ENCODE measurements around the gene MAB21L2. TPM values are rescaled to one million over a fixed set of nuclear protein-coding genes. Genes with fewer than 3 reads are reported as not detected.

Gene MAB21L2
- total and polyA plus RNA-seq, 2 experiments from 2014 or later, result 3.0 to 4.9 TPM

DNA sequence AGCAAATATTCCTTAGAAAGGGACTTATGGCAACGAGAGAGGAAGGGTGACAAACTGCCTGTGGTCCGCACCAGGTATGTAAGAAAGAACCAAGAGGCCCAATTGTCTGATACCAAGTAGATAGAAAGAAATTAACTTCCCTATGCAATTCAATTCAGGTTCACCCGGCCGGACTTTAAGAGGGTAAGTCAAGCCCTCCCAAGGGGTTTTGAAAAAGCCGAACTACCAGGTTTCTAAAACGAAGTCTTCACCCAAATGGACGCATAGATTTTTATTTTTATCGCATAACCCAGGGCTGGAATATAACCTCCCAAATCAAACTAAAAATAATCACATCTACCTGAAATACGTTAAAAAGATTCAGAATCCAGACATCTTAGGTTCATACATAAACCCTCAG lies 1.6 kb upstream of the MAB21L2 start:
- TF ChIP-seq EZH2 (IDR thresholded peaks at IDR 0.05; ENCODE audit: borderline replicate concordance), result peak; percentile 15
- TF ChIP-seq, protein P1, sequence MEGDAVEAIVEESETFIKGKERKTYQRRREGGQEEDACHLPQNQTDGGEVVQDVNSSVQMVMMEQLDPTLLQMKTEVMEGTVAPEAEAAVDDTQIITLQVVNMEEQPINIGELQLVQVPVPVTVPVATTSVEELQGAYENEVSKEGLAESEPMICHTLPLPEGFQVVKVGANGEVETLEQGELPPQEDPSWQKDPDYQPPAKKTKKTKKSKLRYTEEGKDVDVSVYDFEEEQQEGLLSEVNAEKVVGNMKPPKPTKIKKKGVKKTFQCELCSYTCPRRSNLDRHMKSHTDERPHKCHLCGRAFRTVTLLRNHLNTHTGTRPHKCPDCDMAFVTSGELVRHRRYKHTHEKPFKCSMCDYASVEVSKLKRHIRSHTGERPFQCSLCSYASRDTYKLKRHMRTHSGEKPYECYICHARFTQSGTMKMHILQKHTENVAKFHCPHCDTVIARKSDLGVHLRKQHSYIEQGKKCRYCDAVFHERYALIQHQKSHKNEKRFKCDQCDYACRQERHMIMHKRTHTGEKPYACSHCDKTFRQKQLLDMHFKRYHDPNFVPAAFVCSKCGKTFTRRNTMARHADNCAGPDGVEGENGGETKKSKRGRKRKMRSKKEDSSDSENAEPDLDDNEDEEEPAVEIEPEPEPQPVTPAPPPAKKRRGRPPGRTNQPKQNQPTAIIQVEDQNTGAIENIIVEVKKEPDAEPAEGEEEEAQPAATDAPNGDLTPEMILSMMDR (IDR thresholded peaks at IDR 0.05; ENCODE audit: poor library complexity), result no peak
- Histone ChIP-seq H3K79me2 (peaks cover 3% of the 10 kb centered on the region), H3K9me2 (replicated peaks; ENCODE audit: insufficient read depth) (no peaks in the 10 kb centered on the region), H3K4me1 (ENCODE audit: insufficient read depth) (peaks cover 5% of the 10 kb centered on the region), H2AFZ (peak overlapping the region; percentile 28), H4K20me1 (ENCODE audit: insufficient read depth, poor library complexity, severe bottlenecking) (peaks cover 11% of the 10 kb centered on the region), H3K27me3 (peaks cover 62% of the 10 kb centered on the region), H3K4me2 (peak overlapping the region; percentile 86), H3K27ac (no peak overlapping the region), H3K36me3 (replicated peaks; ENCODE audit: insufficient read depth, low read depth) (no peaks in the 10 kb centered on the region), H3K9me3 (ENCODE audit: low read depth) (no peaks in the 10 kb centered on the region), H3K4me3 (peak overlapping the region; percentile 13)
- WGBS (ENCODE audit: low lambda C conversion rate, missing lambda C conversion rate), result 43% methylated on average over 9 of the region's 9 CpGs
- DNase-seq (ENCODE audit: low spot score), result no peak

DNA sequence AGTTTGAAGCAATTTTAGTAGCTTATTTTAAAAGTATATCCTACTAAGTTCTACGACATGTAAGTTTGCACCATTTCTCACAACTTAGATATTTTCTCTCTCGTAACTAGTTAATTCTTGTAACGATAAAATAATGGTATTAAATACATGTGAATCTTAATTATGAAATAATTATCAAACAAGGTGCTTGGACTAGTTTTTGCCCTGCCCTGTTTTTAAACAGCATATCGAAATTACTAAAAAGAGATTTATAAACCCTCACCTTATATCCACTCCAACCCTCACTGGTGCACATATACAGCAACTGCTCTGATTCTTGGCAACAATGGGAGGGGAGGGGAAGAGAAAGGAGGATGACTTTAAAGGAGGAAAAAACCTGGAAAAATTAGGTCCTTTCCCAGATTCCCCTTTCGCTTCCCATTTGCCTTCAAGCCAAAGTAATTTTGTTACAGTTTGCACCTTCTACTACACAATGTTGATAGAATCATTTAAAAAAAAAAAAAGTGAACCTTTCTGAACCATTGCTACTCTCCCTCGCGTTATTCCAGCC lies 820 bp upstream of the MAB21L2 start:
- no peak for TF ChIP-seq EZH2phosphoT487 (IDR thresholded peaks at IDR 0.05; ENCODE audit: low read depth, severe bottlenecking, unreplicated experiment)
- TF ChIP-seq EZH2 (IDR thresholded peaks at IDR 0.05; ENCODE audit: borderline replicate concordance), result no peak
- TF ChIP-seq, protein P1 (IDR thresholded peaks at IDR 0.05; ENCODE audit: poor library complexity), result no peak
- H2AFZ ChIP-seq, result no peak overlapping the region
- H3K27ac ChIP-seq, result no peak overlapping the region
- WGBS (ENCODE audit: low lambda C conversion rate, missing lambda C conversion rate), result 70% methylated on average over 7 of the region's 7 CpGs
- no peaks in the 10 kb centered on the region for H3K9me3 ChIP-seq (ENCODE audit: low read depth)
- peaks cover 5% of the 10 kb centered on the region for H3K4me1 ChIP-seq (ENCODE audit: insufficient read depth)
- H3K36me3 ChIP-seq (replicated peaks; ENCODE audit: insufficient read depth, low read depth), result no peaks in the 10 kb centered on the region
- no peaks in the 10 kb centered on the region for H3K9me2 ChIP-seq (replicated peaks; ENCODE audit: insufficient read depth)
- no peak for DNase-seq (ENCODE audit: low spot score)
- peaks cover 3% of the 10 kb centered on the region for H3K79me2 ChIP-seq
- H3K4me3 ChIP-seq, result no peak overlapping the region
- peaks cover 67% of the 10 kb centered on the region for H3K27me3 ChIP-seq
- peaks cover 11% of the 10 kb centered on the region for H4K20me1 ChIP-seq (ENCODE audit: insufficient read depth, poor library complexity, severe bottlenecking)
- peak overlapping the region; percentile 80 for H3K4me2 ChIP-seq

DNA sequence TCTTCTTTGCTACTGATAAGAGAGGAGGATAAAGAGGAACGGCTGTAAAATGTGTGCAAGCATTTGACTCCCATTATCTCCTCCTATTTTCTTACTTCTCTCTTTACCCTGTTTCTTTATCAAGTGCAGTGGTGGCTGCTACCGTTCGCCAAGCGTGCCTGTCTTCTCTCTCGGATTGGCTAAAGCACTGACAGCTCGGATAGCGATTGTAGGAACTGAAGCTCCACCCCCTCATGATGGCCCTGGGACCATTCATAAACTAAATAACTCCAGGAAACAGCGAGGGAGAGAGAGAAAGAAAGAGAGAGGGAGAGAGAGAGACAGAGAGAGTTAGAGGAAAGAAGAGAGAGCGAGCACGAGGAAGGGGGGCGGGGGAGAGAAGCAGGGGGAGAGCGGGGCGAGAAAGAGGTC lies 305 bp upstream of the MAB21L2 start:
- no peak for TF ChIP-seq EZH2 (IDR thresholded peaks at IDR 0.05; ENCODE audit: borderline replicate concordance)
- TF ChIP-seq, protein P1 (IDR thresholded peaks at IDR 0.05; ENCODE audit: poor library complexity), result no peak
- TF ChIP-seq EZH2phosphoT487 (IDR thresholded peaks at IDR 0.05; ENCODE audit: low read depth, severe bottlenecking, unreplicated experiment), result no peak
- no peak overlapping the region for H3K27ac ChIP-seq

More for the DNA sequence above, 305 bp upstream of the MAB21L2 start:
- 21% methylated on average over 8 of the region's 13 CpGs for WGBS (ENCODE audit: low lambda C conversion rate, missing lambda C conversion rate)
- peaks cover 6% of the 10 kb centered on the region for H3K79me2 ChIP-seq
- H3K4me1 ChIP-seq (ENCODE audit: insufficient read depth), result peaks cover 5% of the 10 kb centered on the region
- H4K20me1 ChIP-seq (ENCODE audit: insufficient read depth, poor library complexity, severe bottlenecking), result peaks cover 11% of the 10 kb centered on the region
- no peaks in the 10 kb centered on the region for H3K36me3 ChIP-seq (replicated peaks; ENCODE audit: insufficient read depth, low read depth)
- H3K27me3 ChIP-seq, result peaks cover 72% of the 10 kb centered on the region
- no peaks in the 10 kb centered on the region for H3K9me2 ChIP-seq (replicated peaks; ENCODE audit: insufficient read depth)
- DNase-seq (ENCODE audit: low spot score), result peak; percentile 63
- H3K4me2 ChIP-seq, result peak overlapping the region; percentile 80
- no peak overlapping the region for H2AFZ ChIP-seq
- peak overlapping the region; percentile 45 for H3K4me3 ChIP-seq
- H3K9me3 ChIP-seq (ENCODE audit: low read depth), result no peaks in the 10 kb centered on the region
